Small intestine (tissue), 7 donors: ENCODE measurements around the gene LHFPL3. TPM values are rescaled to one million over a fixed set of nuclear protein-coding genes. Genes with fewer than 3 reads are reported as not detected.
"Not testable (repeated sequence)": the region's sequence is repeated elsewhere in the genome, so short reads cannot be mapped to it uniquely, and the experiment has no call there.

Source experiments
- DNase-seq, 2 donors: peaks; one replicate each; pipeline versions ENCODE4 v3.0.0 to v3.0.0-alpha.2; 2013
- FAIRE-seq: peaks from 2 replicates; lab custom pipeline; 2012; peaks lifted over from hg19 to GRCh38; lab: Jason Lieb, UNC
- H3K27ac ChIP-seq, 3 donors: one replicate each; pipeline ENCODE4 v1.5.1; 2013; ENCODE audit warnings: low read length in 2 of 3, mild to moderate bottlenecking in 2 of 3, control low read depth in 1 of 3, inconsistent platforms in 1 of 3, low read depth in 1 of 3, moderate library complexity in 1 of 3
- H3K27me3 ChIP-seq, 3 donors: one replicate each; pipeline ENCODE4 v1.6.1; 2013; ENCODE audit warnings: low read length in 3 of 3, inconsistent platforms in 1 of 3; ENCODE audit not compliant: control insufficient read depth in 3 of 3, insufficient read depth in 3 of 3
- H3K36me3 ChIP-seq, 3 donors: one replicate each; pipeline ENCODE4 v1.6.1; 2013; ENCODE audit warnings: low read length in 3 of 3, inconsistent platforms in 1 of 3, low read depth in 1 of 3, mild to moderate bottlenecking in 1 of 3, moderate library complexity in 1 of 3; ENCODE audit not compliant: control insufficient read depth in 3 of 3, insufficient read depth in 2 of 3
- H3K4me1 ChIP-seq, 3 donors: one replicate each; pipeline ENCODE4 v1.6.1; 2013; ENCODE audit warnings: low read length in 2 of 3, inconsistent platforms in 1 of 3, low read depth in 1 of 3, mild to moderate bottlenecking in 1 of 3, moderate library complexity in 1 of 3; ENCODE audit not compliant: control insufficient read depth in 3 of 3, insufficient read depth in 2 of 3
- H3K4me3 ChIP-seq, 3 donors: one replicate each; pipeline ENCODE4 v1.5.1; 2013; ENCODE audit warnings: low read length in 3 of 3, control low read depth in 1 of 3, inconsistent platforms in 1 of 3, low read depth in 1 of 3, mild to moderate bottlenecking in 1 of 3, moderate library complexity in 1 of 3
- H3K9me3 ChIP-seq, 2 donors: one replicate each; pipeline ENCODE4 v1.6.1; 2013; ENCODE audit warnings: low read depth in 1 of 2, low read length in 1 of 2; ENCODE audit not compliant: control insufficient read depth in 2 of 2, insufficient read depth in 1 of 2
- WGBS, 3 donors: extraction: QIAGEN DNeasy Blood & Tissue Kit; methylation state at CpG; one replicate each; pipeline ENCODE4 v1.1.7; 2013; 5-methylcytosine and 5-hydroxymethylcytosine counted together
- polyA plus RNA-seq, 4 donors: library from polyadenylated mRNA; stranded (reverse) in 3 of 4; unstranded in 1 of 4; fragments of 200-250 nt in 3 of 4; fragments of 120-200 nt in 1 of 4; gene quantifications; one replicate each; pipeline versions ENCODE4 v1.2.1 to v1.2.3, GENCODE V29; 2013
- donor health status: healthy with polysubstance abuse.
- donor health status: control.
- donor health status: control.
- donor health status: Bipolar disorder and iron deficiency.
- donor health status: healthy.

LHFPL3 gene
- polyA plus RNA-seq, 4 donors, result 0.12 to 10.4 TPM; not detected in 2

DNA sequence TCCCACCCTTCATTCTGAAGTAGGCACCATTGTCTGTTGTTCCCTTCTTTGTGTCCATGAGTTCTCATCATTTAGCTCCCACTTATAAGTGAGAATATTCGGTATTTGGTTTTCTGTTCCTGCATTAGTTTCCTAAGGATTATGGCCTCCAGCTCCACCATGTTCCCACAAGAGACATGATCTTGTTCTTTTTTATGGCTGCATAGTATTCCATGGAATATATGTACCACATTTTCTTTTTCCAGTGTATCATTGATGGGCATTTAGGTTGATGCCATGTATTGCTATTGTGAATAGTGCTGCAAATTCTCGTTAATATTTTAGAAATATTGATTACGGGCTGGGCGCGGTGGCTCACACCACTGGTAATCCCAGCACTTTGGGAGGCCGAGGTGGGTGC lies 609.1 kb downstream of the LHFPL3 start:
- H3K27ac ChIP-seq, H3K36me3 ChIP-seq, H3K4me3 ChIP-seq, H3K27me3 ChIP-seq, H3K9me3 ChIP-seq, DNase-seq, FAIRE-seq: not testable (repeated sequence)
- WGBS, 3 donors, result 85 to 94% (median 91%) methylated on average over 6 of the region's 6 CpGs
- H3K4me1 ChIP-seq, result peaks cover 3 to 22% (median 6%) of the 10 kb centered on the region in 3 donors

GRCh38 chr7:104938741-104939390 lies 610.5 kb downstream of the LHFPL3 start:
- DNase-seq (no peak), FAIRE-seq (no peak)
- Histone ChIP-seq H3K4me1 (peaks cover 5 to 23% (median 6%) of the 10 kb centered on the region in 3 donors), H3K27me3 (no peaks in the 10 kb centered on the region), H3K36me3 (no peaks in the 10 kb centered on the region), H3K9me3 (peaks cover 0 to 9% of the 10 kb centered on the region in 2 donors), H3K4me3 (no peak overlapping the region), H3K27ac (no peak overlapping the region)
- WGBS, 3 donors, result 81 to 97% (median 92%) methylated on average over 1 of the region's 1 CpG

GRCh38 chr7:104940023-104940710 lies 611.8 kb downstream of the LHFPL3 start:
- DNase-seq, result no peak
- Histone ChIP-seq H3K27ac (no peak overlapping the region), H3K4me3 (no peak overlapping the region), H3K4me1 (peaks cover 4 to 31% (median 6%) of the 10 kb centered on the region in 3 donors), H3K9me3 (peaks cover 0 to 5% of the 10 kb centered on the region in 2 donors), H3K27me3 (no peaks in the 10 kb centered on the region), H3K36me3 (no peaks in the 10 kb centered on the region)
- WGBS, 3 donors, result 96 to 97% (median 97%) methylated on average over 28 to 43 of the region's 43 CpGs
- FAIRE-seq, result no peak

GRCh38 chr7:104943502-104944343 lies 615.3 kb downstream of the LHFPL3 start:
- Histone ChIP-seq H3K4me1 (peaks cover 4 to 45% (median 13%) of the 10 kb centered on the region in 3 donors), H3K27me3 (no peaks in the 10 kb centered on the region), H3K4me3 (no peak overlapping the region), H3K9me3 (peaks cover 0 to 2% of the 10 kb centered on the region in 2 donors), H3K36me3 (no peaks in the 10 kb centered on the region), H3K27ac (peak overlapping the region; percentile 91 to 94 (median 93))
- 6 to 25% (median 7%) methylated on average over 12 of the region's 12 CpGs for WGBS, 3 donors
- DNase-seq (peak; percentile 97 to 100), FAIRE-seq (no peak)

- H3K27me3 ChIP-seq, result no peaks in the 10 kb centered on the region
- FAIRE-seq (no peak), DNase-seq (no peak)
- peaks cover 4 to 40% (median 13%) of the 10 kb centered on the region in 3 donors for H3K4me1 ChIP-seq
- H3K9me3 ChIP-seq, result peaks cover 0 to 2% of the 10 kb centered on the region in 2 donors
- H3K27ac ChIP-seq, result peak overlapping the region; percentile 91 to 94 (median 93)
- no peaks in the 10 kb centered on the region for H3K36me3 ChIP-seq
- no peak overlapping the region for H3K4me3 ChIP-seq
These were observed 617.2 kb downstream of the LHFPL3 start for GRCh38 chr7:104945599-104945956.

DNA sequence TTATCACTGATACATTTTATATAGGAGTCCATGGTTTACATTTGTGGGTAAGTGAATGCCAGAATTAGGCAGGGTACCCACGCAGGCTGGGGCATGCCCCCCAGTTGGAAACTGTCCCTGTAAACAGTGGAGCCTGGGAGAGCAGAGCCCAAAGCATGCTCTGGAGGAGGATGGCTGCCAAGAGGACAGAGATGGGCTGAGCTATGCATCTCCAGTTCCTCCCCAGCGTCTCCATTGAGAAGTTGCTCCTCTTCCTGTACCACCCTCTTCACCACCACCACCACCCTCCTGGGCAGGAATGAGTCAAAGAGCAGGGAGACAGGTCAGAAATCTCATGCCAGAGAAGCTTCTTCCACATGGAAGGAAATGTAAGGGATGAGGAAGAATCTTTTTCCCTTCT lies 617.9 kb downstream of the LHFPL3 start:
- Histone ChIP-seq H3K9me3 (peaks cover 0 to 1% of the 10 kb centered on the region in 2 donors), H3K4me1 (peaks cover 4 to 40% (median 13%) of the 10 kb centered on the region in 3 donors), H3K36me3 (no peaks in the 10 kb centered on the region), H3K4me3 (no peak overlapping the region), H3K27me3 (no peaks in the 10 kb centered on the region), H3K27ac (peak overlapping the region; percentile 43 to 91 (median 62))
- DNase-seq, result no peak
- FAIRE-seq, result no peak
- 39 to 58% (median 53%) methylated on average over 2 of the region's 2 CpGs for WGBS, 3 donors

DNA sequence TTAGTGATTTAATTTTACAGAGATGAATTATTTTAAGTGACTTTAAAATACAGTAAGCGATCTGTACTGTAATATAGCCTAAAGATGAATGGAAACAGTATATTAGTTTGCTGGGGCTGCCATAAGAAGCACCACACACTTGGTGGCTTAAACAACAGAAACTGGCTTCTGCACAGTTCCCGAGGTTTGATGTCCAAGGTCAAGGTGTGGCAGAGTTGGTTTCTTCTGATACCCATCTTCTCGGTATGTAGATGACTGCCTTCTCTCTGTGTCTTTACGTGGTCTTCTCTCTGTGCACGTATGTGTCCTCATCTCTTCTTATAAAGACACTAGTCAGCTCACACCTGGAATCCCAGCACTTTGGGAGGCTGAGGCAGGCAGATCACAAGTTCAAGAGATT lies 621.6 kb downstream of the LHFPL3 start:
- Histone ChIP-seq H3K4me1 (peaks cover 0 to 15% (median 6%) of the 10 kb centered on the region in 3 donors), H3K27me3 (no peaks in the 10 kb centered on the region), H3K4me3 (no peak overlapping the region), H3K27ac (peak overlapping the region in 1 of 3 donors; percentile 11), H3K9me3 (peaks cover 0 to 5% of the 10 kb centered on the region in 2 donors), H3K36me3 (no peaks in the 10 kb centered on the region)
- FAIRE-seq (no peak), DNase-seq (peak in 1 of 2 donors; percentile 57)
- 42 to 72% (median 54%) methylated on average over 5 of the region's 5 CpGs for WGBS, 3 donors

DNA sequence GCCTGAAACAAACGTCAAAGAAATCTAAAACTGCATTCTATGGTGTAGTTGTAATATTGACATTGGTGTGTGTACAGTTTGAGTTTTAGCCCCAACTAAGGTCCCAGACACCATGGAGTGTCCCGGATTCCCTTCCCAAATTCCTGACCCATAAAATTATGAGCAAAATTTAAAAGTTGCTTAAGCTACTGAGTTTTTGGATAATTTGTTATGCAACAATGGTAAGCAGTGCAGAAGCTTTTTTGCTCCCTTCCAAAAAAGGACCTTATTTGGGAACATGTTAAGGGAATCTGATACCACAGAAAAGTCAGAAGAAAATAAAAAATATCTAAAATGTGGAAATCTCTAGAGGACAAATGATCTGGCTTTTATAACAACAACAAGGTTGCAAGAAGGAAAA lies 622.4 kb downstream of the LHFPL3 start:
- no peak overlapping the region for H3K4me3 ChIP-seq
- no peak for DNase-seq
- H3K4me1 ChIP-seq, result peaks cover 0 to 8% (median 4%) of the 10 kb centered on the region in 3 donors
- no peaks in the 10 kb centered on the region for H3K27me3 ChIP-seq
- H3K36me3 ChIP-seq, result no peaks in the 10 kb centered on the region
- H3K9me3 ChIP-seq, result peaks cover 0 to 5% of the 10 kb centered on the region in 2 donors
- no peak for FAIRE-seq
- peak overlapping the region in 1 of 3 donors; percentile 52 for H3K27ac ChIP-seq
- 57 to 82% (median 68%) methylated on average over 2 of the region's 2 CpGs for WGBS, 3 donors
